HepG2 (cell line): ENCODE results near the gene ZNF625. TPM values are rescaled to one million over a fixed set of nuclear protein-coding genes. Genes with fewer than 3 reads are reported as not detected.

Source experiments
- BORCS8-MEF2B ChIP-seq: sonication (generic); formaldehyde crosslinking; IDR thresholded peaks from 2 replicates; pipeline ENCODE4 v1.8.0; 2022; ENCODE audit warnings: mild to moderate bottlenecking, missing genetic modification reagents
- ELF4 ChIP-seq: sonication (generic); formaldehyde crosslinking; IDR thresholded peaks from 2 replicates; pipeline ENCODE4 v1.5.0; 2020; ENCODE audit warnings: missing genetic modification reagents, mild to moderate bottlenecking, moderate library complexity, borderline replicate concordance
- GTF3A ChIP-seq: sonication (generic); formaldehyde crosslinking; conservative IDR thresholded peaks from 2 replicates; pipeline ENCODE4 v1.4.0; 2020; ENCODE audit warnings: mild to moderate bottlenecking, missing genetic modification reagents
- HNRNPL ChIP-seq: fragments of 200-400 bp; formaldehyde crosslinking; IDR thresholded peaks from 2 replicates; pipeline ENCODE4 v1.6.1; 2017; ENCODE audit warnings: mild to moderate bottlenecking, low read depth, low read length
- KAT2B ChIP-seq: fragments of 150-350 bp; IDR thresholded peaks from 2 replicates; pipeline ENCODE4 v1.6.1; 2014; ENCODE audit warnings: low read depth, low read length, borderline replicate concordance
- MYC ChIP-seq: sonication (generic); formaldehyde crosslinking; IDR thresholded peaks from 2 replicates; pipeline ENCODE4 v1.9.0; 2021; ENCODE audit warnings: missing genetic modification reagents, borderline replicate concordance
- RARA ChIP-seq: IDR thresholded peaks from 2 replicates; pipeline ENCODE4 v1.6.1; 2016; ENCODE audit warnings: missing genetic modification reagents, missing compliant biosample characterization
- SETDB1 ChIP-seq: sonication (generic); formaldehyde crosslinking; IDR thresholded peaks from 2 replicates; pipeline ENCODE4 v1.5.1; 2020; ENCODE audit warnings: missing genetic modification reagents, mild to moderate bottlenecking, borderline replicate concordance
- ZIK1 ChIP-seq: sonication (generic); formaldehyde crosslinking; IDR thresholded peaks from 2 replicates; pipeline ENCODE4 v1.5.0; 2020; ENCODE audit warnings: mild to moderate bottlenecking, low read depth, missing genetic modification reagents, borderline replicate concordance
- ZNF432 ChIP-seq: sonication (generic); formaldehyde crosslinking; IDR thresholded peaks from 2 replicates; pipeline ENCODE4 v1.5.0; 2020; ENCODE audit warnings: missing genetic modification reagents, mild to moderate bottlenecking, borderline replicate concordance
- ZNF609 ChIP-seq: sonication (generic); formaldehyde crosslinking; IDR thresholded peaks from 2 replicates; pipeline ENCODE4 v1.4.0; 2020; ENCODE audit warnings: mild to moderate bottlenecking, missing genetic modification reagents, borderline replicate concordance
- ZNF746 ChIP-seq: sonication (generic); formaldehyde crosslinking; IDR thresholded peaks from 2 replicates; pipeline ENCODE4 v1.8.0; 2022; ENCODE audit warnings: mild to moderate bottlenecking, missing genetic modification reagents
- ZSCAN31 ChIP-seq: sonication (generic); formaldehyde crosslinking; IDR thresholded peaks from 2 replicates; pipeline ENCODE4 v1.5.0; 2020; ENCODE audit warnings: low read depth, mild to moderate bottlenecking, missing genetic modification reagents
- polyA plus RNA-seq, 8 experiments: library from polyadenylated mRNA; depleted of rRNA in 3 of 8; stranded (reverse) in 7 of 8; unstranded in 1 of 8; fragments of >200 nt; fragmentation: Illumina TruSeq in 4 of 8; extraction: Trizol in 4 of 8; gene quantifications; 2 replicates each; pipeline versions ENCODE4 v1.2.1 to v1.2.3, GENCODE V29; 2011 to 2016; ENCODE audit warnings: low read depth in 4 of 8, missing spikeins in 1 of 8, mixed read lengths in 1 of 8; ENCODE audit not compliant: insufficient read depth in 1 of 8
- total RNA-seq, 5 experiments: library from RNA; depleted of rRNA; stranded (reverse); fragments of >200 nt; fragmentation: Illumina TruSeq; extraction: Trizol; gene quantifications; 2 replicates each; pipeline ENCODE4 v1.2.3, GENCODE V29; 2016; ENCODE audit warnings: low read depth in 1 of 5
- TF ChIP-seq, protein P1 (sequence below): sonication (generic); formaldehyde crosslinking; conservative IDR thresholded peaks from 2 replicates; pipeline ENCODE4 v1.4.0; 2020; ENCODE audit warnings: missing genetic modification reagents
- TF ChIP-seq, protein P2 (sequence below): sonication (generic); formaldehyde crosslinking; IDR thresholded peaks from 2 replicates; pipeline ENCODE4 v1.4.0; 2020; ENCODE audit warnings: missing genetic modification reagents; ENCODE audit errors: not compliant biosample characterization
- TF ChIP-seq, protein P3 (sequence below): sonication (generic); formaldehyde crosslinking; IDR thresholded peaks from 2 replicates; pipeline ENCODE4 v1.4.0; 2020; ENCODE audit warnings: mild to moderate bottlenecking, missing genetic modification reagents
- TF ChIP-seq, protein P4 (sequence below): sonication (generic); formaldehyde crosslinking; IDR thresholded peaks from 2 replicates; pipeline ENCODE4 v1.4.0; 2020; ENCODE audit warnings: missing genetic modification reagents

The ZNF625 gene
- total and polyA plus RNA-seq, 2 of the 13 experiments (the other 11 are each of a cell fraction or from before 2014, with no cell fraction given) = 1.7 to 12.2 TPM

DNA sequence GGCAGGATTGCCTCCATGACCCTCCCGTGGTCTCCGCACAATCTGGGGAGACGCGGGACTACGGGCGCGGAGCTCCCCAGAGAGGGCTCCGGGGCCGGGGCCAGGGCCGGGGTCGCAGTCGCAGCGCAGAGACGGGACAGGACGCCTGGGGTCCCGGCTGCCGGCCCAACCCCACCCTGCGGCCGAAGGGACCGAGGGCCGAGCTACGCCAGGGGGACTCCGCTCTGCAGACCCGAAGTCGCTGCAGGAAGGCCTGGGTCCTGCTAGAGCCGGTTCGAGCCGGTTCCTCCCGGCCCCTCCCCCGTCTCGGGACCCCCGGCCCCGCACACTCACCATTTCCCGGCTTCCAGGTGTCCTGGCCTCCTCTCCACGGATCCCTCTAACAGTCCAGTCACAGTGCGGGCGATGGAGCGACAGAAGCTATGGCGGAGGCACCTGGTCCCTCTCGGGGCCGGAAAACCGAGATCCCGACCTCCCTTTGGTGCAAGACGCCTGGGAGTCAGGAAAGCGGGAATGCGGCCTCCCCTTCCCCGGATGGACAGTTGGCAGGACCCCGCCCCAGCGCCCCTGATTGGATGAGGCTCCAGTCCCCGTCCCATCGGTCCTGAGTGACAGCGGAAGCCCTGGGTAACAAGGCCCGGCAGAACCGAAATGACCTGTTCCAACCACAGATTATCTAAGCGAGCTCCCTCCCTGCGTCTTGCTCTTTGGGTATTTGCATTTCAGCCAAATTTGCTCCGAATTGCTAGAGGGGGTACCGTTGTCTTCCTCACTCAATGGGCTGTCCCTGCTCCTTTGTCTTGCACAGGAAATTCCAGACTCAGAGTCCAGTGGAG, at the start of gene ZNF625 (continued):
- TF ChIP-seq KAT2B (no peak), ZSCAN31 (CRISPR knock-in tag) (peak; percentile 43; the same call in 1 of the 2 replicates), ZNF746 (CRISPR knock-in tag) (no peak), GTF3A (peak; percentile 89; the same call in 1 of the 2 replicates), ZNF609 (CRISPR knock-in tag) (no peak; the same call in 1 of the 2 replicates), BORCS8-MEF2B (CRISPR knock-in tag) (peak; percentile 69; the same call in 1 of the 2 replicates), ZNF432 (CRISPR knock-in tag) (no peak), RARA (CRISPR knock-in tag) (no peak), ELF4 (CRISPR knock-in tag) (no peak), ZIK1 (CRISPR knock-in tag) (no peak), SETDB1 (CRISPR knock-in tag) (no peak), MYC (CRISPR knock-in tag) (0 out of 2 replicates have a peak, but pooled peaks have one; percentile 22), HNRNPL (no peak)
- TF ChIP-seq, protein P1, sequence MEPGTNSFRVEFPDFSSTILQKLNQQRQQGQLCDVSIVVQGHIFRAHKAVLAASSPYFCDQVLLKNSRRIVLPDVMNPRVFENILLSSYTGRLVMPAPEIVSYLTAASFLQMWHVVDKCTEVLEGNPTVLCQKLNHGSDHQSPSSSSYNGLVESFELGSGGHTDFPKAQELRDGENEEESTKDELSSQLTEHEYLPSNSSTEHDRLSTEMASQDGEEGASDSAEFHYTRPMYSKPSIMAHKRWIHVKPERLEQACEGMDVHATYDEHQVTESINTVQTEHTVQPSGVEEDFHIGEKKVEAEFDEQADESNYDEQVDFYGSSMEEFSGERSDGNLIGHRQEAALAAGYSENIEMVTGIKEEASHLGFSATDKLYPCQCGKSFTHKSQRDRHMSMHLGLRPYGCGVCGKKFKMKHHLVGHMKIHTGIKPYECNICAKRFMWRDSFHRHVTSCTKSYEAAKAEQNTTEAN = no peak
- TF ChIP-seq, protein P2, sequence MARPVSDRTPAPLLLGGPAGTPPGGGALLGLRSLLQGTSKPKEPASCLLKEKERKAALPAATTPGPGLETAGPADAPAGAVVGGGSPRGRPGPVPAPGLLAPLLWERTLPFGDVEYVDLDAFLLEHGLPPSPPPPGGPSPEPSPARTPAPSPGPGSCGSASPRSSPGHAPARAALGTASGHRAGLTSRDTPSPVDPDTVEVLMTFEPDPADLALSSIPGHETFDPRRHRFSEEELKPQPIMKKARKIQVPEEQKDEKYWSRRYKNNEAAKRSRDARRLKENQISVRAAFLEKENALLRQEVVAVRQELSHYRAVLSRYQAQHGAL (CRISPR knock-in tag) = no peak
- TF ChIP-seq, protein P3, sequence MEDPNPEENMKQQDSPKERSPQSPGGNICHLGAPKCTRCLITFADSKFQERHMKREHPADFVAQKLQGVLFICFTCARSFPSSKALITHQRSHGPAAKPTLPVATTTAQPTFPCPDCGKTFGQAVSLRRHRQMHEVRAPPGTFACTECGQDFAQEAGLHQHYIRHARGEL (CRISPR knock-in tag) = no peak
- TF ChIP-seq, protein P4, sequence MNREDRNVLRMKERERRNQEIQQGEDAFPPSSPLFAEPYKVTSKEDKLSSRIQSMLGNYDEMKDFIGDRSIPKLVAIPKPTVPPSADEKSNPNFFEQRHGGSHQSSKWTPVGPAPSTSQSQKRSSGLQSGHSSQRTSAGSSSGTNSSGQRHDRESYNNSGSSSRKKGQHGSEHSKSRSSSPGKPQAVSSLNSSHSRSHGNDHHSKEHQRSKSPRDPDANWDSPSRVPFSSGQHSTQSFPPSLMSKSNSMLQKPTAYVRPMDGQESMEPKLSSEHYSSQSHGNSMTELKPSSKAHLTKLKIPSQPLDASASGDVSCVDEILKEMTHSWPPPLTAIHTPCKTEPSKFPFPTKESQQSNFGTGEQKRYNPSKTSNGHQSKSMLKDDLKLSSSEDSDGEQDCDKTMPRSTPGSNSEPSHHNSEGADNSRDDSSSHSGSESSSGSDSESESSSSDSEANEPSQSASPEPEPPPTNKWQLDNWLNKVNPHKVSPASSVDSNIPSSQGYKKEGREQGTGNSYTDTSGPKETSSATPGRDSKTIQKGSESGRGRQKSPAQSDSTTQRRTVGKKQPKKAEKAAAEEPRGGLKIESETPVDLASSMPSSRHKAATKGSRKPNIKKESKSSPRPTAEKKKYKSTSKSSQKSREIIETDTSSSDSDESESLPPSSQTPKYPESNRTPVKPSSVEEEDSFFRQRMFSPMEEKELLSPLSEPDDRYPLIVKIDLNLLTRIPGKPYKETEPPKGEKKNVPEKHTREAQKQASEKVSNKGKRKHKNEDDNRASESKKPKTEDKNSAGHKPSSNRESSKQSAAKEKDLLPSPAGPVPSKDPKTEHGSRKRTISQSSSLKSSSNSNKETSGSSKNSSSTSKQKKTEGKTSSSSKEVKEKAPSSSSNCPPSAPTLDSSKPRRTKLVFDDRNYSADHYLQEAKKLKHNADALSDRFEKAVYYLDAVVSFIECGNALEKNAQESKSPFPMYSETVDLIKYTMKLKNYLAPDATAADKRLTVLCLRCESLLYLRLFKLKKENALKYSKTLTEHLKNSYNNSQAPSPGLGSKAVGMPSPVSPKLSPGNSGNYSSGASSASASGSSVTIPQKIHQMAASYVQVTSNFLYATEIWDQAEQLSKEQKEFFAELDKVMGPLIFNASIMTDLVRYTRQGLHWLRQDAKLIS (CRISPR knock-in tag) = no peak
